GM13976 (cell line): ENCODE data around the gene ZYG11B.
"Not testable (repeated sequence)": the region's sequence is repeated elsewhere in the genome, so short reads cannot be mapped to it uniquely, and the experiment has no call there.

ENCODE experiments used
- DNase-seq: peaks from one replicate; pipeline ENCODE4 v3.0.0; 2012; ENCODE audit warnings: low spot score
- CTCF ChIP-seq: IDR thresholded peaks from 2 replicates; pipeline ENCODE4 v1.5.1; 2012; ENCODE audit warnings: borderline replicate concordance, mild to moderate bottlenecking; ENCODE audit not compliant: insufficient read depth; ENCODE audit errors: extremely low read depth, missing control alignments, control extremely low read depth
- in situ Hi-C: fragments of 300-500 bp; cut with MboI; formaldehyde crosslinking; loops from one replicate; pipeline ENCODE4 v1.12.0; 2022; ENCODE audit warnings: low sequenced_read_pairs, mixed read lengths, inconsistent platforms; ENCODE audit not compliant: unreplicated experiment

Gene ZYG11B

DNA sequence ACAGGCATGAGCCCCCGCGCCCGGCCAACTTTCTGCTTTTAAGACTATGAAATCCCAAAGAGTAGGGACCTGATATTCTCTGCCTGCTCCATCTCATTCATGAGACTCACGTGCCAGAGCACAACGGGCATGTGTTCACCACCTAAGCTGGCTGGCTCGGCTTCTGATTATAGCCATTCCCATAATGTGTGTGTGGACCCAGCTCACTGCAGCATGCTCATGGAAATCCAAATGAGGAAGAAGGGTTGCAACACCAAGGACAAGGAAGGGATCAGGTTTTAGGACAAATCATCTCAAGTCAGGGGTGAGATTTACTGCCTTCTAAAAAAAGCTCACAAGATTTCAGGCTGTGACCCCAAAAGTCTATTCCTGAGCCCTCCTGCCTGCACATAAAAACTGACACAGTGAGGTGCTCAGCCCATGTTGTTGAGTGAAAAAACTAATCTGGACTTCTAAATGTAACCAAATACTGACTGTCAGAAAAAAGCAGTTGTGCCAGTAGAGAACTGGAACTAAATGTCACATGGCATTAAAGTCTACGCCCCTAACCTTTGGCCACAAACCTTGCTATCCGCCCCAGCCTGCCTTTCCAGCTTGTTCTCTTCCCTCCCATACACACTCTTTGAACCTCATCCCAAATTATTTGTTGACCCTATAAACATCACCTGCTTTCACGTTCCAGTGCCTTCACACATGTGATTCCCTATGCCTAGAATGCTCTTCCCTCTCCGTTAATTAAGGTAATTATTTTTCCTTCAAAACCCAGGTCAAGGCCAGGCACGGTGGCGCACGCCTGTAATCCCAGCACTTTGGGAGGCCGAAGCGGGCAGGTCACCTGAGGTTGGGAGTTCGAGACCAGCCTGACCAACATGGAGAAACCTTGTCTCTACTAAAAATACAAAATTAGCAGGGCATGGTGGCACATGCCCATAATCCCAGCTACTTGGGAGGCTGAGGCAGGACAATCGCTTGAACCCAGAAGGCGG, 19.0 kb upstream of the ZYG11B start:
- no peak for DNase-seq
- no peak for TF ChIP-seq CTCF
- in situ Hi-C loops = loop anchor here (25.0 kb wide), 1 partner anchor 480 kb away; the partner anchor contains the start of gene CPT2

- DNase-seq = no peak
- in situ Hi-C loops = loop anchor here (25.0 kb wide), 1 partner anchor 479 kb away; the partner anchor contains the start of gene CPT2
Measured at GRCh38 chr1:52707927-52708655, 18.2 kb upstream of the ZYG11B start.

GRCh38 chr1:52709016-52709415, 17.2 kb upstream of the ZYG11B start:
- in situ Hi-C loops = loop anchor here (25.0 kb wide), 1 partner anchor 478 kb away; the partner anchor contains the start of gene CPT2
- no peak for TF ChIP-seq CTCF
- no peak for DNase-seq

More at GRCh38 chr1:52707927-52708655, 18.2 kb upstream of the ZYG11B start:
- TF ChIP-seq CTCF = no peak

- DNase-seq = no peak
- in situ Hi-C loops = loop anchor here (25.0 kb wide), 1 partner anchor 474 kb away; the partner anchor contains the start of gene CPT2
- TF ChIP-seq CTCF = no peak
Measured at GRCh38 chr1:52713590-52713989, 12.7 kb upstream of the ZYG11B start.

GRCh38 chr1:52715296-52715695, 11.0 kb upstream of the ZYG11B start:
- in situ Hi-C loops = loop anchor here (25.0 kb wide), 1 partner anchor 472 kb away; the partner anchor contains the start of gene CPT2
- not testable (repeated sequence) for DNase-seq

- no peak for DNase-seq
- in situ Hi-C loops = loop anchor here (25.0 kb wide), 1 partner anchor 464 kb away; the partner anchor contains the start of gene CPT2
- no peak for TF ChIP-seq CTCF
Measured at GRCh38 chr1:52723260-52723659, 3.0 kb upstream of the ZYG11B start.
